ENCODE data around the gene RAPGEF6. TPM values are rescaled to one million over a fixed set of nuclear protein-coding genes. Genes with fewer than 3 reads are reported as not detected.

The RAPGEF6 gene
- total and polyA plus RNA-seq, 9 of the 15 experiments (the other 6 are each of a cell fraction or from before 2014, with no cell fraction given): 2.7 to 23.4 (median 12.7) TPM

DNA sequence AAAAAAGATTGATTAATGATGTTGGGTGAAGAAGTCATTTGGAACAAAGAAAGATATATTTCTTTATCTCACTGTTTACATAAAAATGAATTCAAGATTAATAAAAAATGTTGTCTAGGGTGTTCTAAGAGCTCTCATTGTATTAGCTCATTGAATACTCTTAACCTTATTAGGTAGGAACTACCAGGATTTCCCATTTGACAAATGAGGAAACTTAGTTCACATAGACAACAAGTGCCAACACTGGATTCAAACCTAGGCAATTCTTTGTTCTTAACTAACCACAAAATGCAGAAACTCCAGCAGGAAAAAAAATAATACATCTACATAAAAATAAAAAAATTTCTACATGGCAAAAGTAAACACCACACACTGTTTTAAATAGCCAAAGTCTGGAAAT, 175.8 kb downstream of the RAPGEF6 start (continued):
- TF ChIP-seq CLOCK (CRISPR knock-in tag; IDR thresholded peaks at IDR 0.05; ENCODE audit: borderline replicate concordance) (no peak), CREB3L1 (IDR thresholded peaks at IDR 0.05; ENCODE audit: borderline replicate concordance, low read depth) (no peak), SETDB1 (IDR thresholded peaks at IDR 0.05; ENCODE audit: low read length) (no peak)

DNA sequence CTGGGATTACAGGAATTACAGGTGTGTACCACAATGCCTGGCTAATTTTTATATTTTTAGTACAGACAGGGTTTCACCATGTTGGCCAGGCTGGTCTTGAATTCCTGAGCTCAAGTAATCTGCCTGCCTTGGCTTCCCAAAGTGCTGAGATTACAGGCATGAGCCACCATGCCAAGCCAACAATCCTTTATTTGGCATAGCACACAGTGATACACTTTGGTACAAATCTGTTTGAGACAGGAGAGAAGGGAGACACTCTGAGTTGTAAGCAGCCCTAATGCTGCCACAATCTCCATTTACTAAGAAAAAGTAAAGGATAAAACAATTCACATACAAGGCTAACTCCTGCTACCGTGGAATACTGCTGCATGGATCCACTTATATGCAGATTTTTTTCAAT, 177.8 kb downstream of the RAPGEF6 start:
- intact Hi-C loops (cut with micrococcal nuclease): no loop called here
- WGBS (ENCODE audit: insufficient coverage, low coverage, missing lambda C conversion rate): 94% methylated on average over 1 of the region's 1 CpG
- no TSS peak for BruUV-seq (replicated peaks)

More for the DNA sequence above, 177.8 kb downstream of the RAPGEF6 start:
- ATAC-seq: no peak
- Histone ChIP-seq H3K27me3 (ENCODE audit: control insufficient read depth in 2 of 2, insufficient read depth in 2 of 2, low read length in 2 of 2) (no peaks in the 10 kb centered on the region), H3K4me1 (replicated peaks in 1 of 2; ENCODE audit: control insufficient read depth in 2 of 2, insufficient read depth in 2 of 2, low read length in 2 of 2) (no peaks in the 10 kb centered on the region), H2AFZ (ENCODE audit: low read depth, low read length) (no peak overlapping the region), H3K4me3 (no peak overlapping the region), H3K27ac (ENCODE audit: extremely low read depth, low read depth, low read length) (no peak overlapping the region), H3K36me3 (ENCODE audit: control insufficient read depth, insufficient read depth, low read length) (peaks cover 51% of the 10 kb centered on the region), H3K9me1 (ENCODE audit: control insufficient read depth, insufficient read depth, low read length) (no peaks in the 10 kb centered on the region), H4K20me1 (replicated peaks; ENCODE audit: control insufficient read depth, insufficient read depth, low read length) (no peaks in the 10 kb centered on the region), H3K79me2 (ENCODE audit: control insufficient read depth, insufficient read depth, low read length) (no peaks in the 10 kb centered on the region), H3K9me3 (replicated peaks; ENCODE audit: control insufficient read depth, insufficient read depth, low read depth, low read length) (no peaks in the 10 kb centered on the region), H3K9ac (ENCODE audit: insufficient read depth in 1 of 2, low read depth in 2 of 2, low read length in 2 of 2) (no peak overlapping the region), H3K4me2 (ENCODE audit: insufficient read depth, low read length) (no peak overlapping the region)
- TF ChIP-seq ATF7 (IDR thresholded peaks at IDR 0.05): no peak
- TF ChIP-seq KAT8 (IDR thresholded peaks at IDR 0.05; ENCODE audit: low read depth): no peak
- no peak for FAIRE-seq
- no peak for DNase-seq (ENCODE audit: extremely low read depth in 1 of 4, low spot score in 3 of 4)
- ChIA-PET CTCF (ENCODE audit: low intra/inter-chr PET ratio) (no interaction called here), POLR2A (no interaction called here)
- in situ Hi-C loops (cut with MboI): no loop called here

Data from K562 (cell line).